ENCODE data around the gene HACD2. TPM values are rescaled to one million over a fixed set of nuclear protein-coding genes. Genes with fewer than 3 reads are reported as not detected.

HACD2 gene
- total RNA-seq, 5 donors from 2014 or later (not counting 1 experiment from before 2014, with no cell fraction given): 18.2 to 23.2 (median 20.7) TPM

GRCh38 chr3:123481071-123481470 lies 103.8 kb downstream of the HACD2 start:
- ChIA-PET CTCF (no interaction called here), POLR2A (no interaction called here)
- Mint-ChIP-seq H3K36me3 (no peaks in the 10 kb centered on the region), H3K9me3 (no peaks in the 10 kb centered on the region), H3K4me1 (no peaks in the 10 kb centered on the region), H3K27ac (no peak overlapping the region), H3K27me3 (peaks cover 26 to 33% of the 10 kb centered on the region in 2 donors), H3K4me3 (no peak overlapping the region)
- Histone ChIP-seq H3K4me3 (ENCODE audit: control insufficient read depth in 1 of 2, extremely low read depth in 1 of 2, low read length in 1 of 2) (no peak overlapping the region), H3K4me1 (ENCODE audit: control insufficient read depth in 1 of 2, extremely low read depth in 1 of 2, insufficient read depth in 2 of 2, low read length in 2 of 2) (no peaks in the 10 kb centered on the region), H3K36me3 (ENCODE audit: control insufficient read depth in 2 of 2, extremely low read depth in 1 of 2, insufficient read depth in 1 of 2, low read length in 1 of 2) (no peaks in the 10 kb centered on the region), H3K27me3 (replicated peaks in 1 of 2; ENCODE audit: control insufficient read depth in 2 of 2, extremely low read depth in 1 of 2, insufficient read depth in 2 of 2, low read length in 1 of 2) (peaks cover 0 to 22% of the 10 kb centered on the region in 2 experiments), H3K9me3 (no peaks in the 10 kb centered on the region), H3K27ac (ENCODE audit: low read length) (no peak overlapping the region)
- ATAC-seq (replicated peaks in 1 of 4): no peak
- DNase-seq: no peak
- WGBS (ENCODE audit: insufficient coverage): 88% methylated on average over 7 of the region's 7 CpGs

DNA sequence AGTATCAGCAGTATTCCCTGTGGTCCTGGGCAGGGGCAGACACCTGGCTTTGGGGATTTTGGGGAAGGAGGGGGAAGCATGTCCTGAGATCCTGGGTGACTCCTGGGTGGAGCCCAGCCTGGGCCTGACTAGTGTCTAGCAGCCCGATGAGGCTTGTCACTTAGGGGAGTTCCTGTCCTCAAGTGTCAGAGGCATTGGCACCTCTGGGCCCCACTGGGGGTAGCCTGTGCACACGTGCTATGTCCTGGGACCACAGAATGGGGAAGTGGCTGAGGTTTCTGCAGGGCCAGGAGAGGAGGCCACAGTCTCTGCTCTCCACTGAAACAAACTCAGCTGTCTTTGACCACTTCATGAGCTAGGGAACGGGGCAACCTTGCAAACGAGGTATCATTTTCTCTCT lies 104.4 kb downstream of the HACD2 start:
- no peak overlapping the region for H3K27ac Mint-ChIP-seq

GRCh38 chr3:123479891-123480290 lies 105.0 kb downstream of the HACD2 start:
- no peak for ATAC-seq (replicated peaks in 1 of 4)

More for the DNA sequence above, 104.4 kb downstream of the HACD2 start:
- Mint-ChIP-seq H3K4me1 (no peaks in the 10 kb centered on the region), H3K4me3 (no peak overlapping the region), H3K9me3 (no peaks in the 10 kb centered on the region), H3K36me3 (no peaks in the 10 kb centered on the region), H3K27me3 (peaks cover 26 to 35% of the 10 kb centered on the region in 2 donors)
- Histone ChIP-seq H3K27ac (ENCODE audit: low read length) (no peak overlapping the region), H3K9me3 (no peaks in the 10 kb centered on the region), H3K4me3 (ENCODE audit: control insufficient read depth in 1 of 2, extremely low read depth in 1 of 2, low read length in 1 of 2) (no peak overlapping the region), H3K27me3 (replicated peaks in 1 of 2; ENCODE audit: control insufficient read depth in 2 of 2, extremely low read depth in 1 of 2, insufficient read depth in 2 of 2, low read length in 1 of 2) (peaks cover 0 to 28% of the 10 kb centered on the region in 2 experiments), H3K4me1 (ENCODE audit: control insufficient read depth in 1 of 2, extremely low read depth in 1 of 2, insufficient read depth in 2 of 2, low read length in 2 of 2) (no peaks in the 10 kb centered on the region), H3K36me3 (ENCODE audit: control insufficient read depth in 2 of 2, extremely low read depth in 1 of 2, insufficient read depth in 1 of 2, low read length in 1 of 2) (no peaks in the 10 kb centered on the region)
- DNase-seq (no peak), ATAC-seq (replicated peaks in 1 of 4) (no peak)
- 18% methylated on average over 2 of the region's 4 CpGs for WGBS (ENCODE audit: insufficient coverage)
- ChIA-PET CTCF (no interaction called here), POLR2A (no interaction called here)

GRCh38 chr3:123478314-123478713 lies 106.5 kb downstream of the HACD2 start:
- ATAC-seq (replicated peaks in 1 of 4) (no peak), DNase-seq (no peak)
- Histone ChIP-seq H3K27ac (ENCODE audit: low read length) (no peak overlapping the region), H3K27me3 (replicated peaks in 1 of 2; ENCODE audit: control insufficient read depth in 2 of 2, extremely low read depth in 1 of 2, insufficient read depth in 2 of 2, low read length in 1 of 2) (peaks cover 0 to 34% of the 10 kb centered on the region in 2 experiments), H3K4me3 (ENCODE audit: control insufficient read depth in 1 of 2, extremely low read depth in 1 of 2, low read length in 1 of 2) (no peak overlapping the region), H3K9me3 (no peaks in the 10 kb centered on the region), H3K36me3 (ENCODE audit: control insufficient read depth in 2 of 2, extremely low read depth in 1 of 2, insufficient read depth in 1 of 2, low read length in 1 of 2) (no peaks in the 10 kb centered on the region), H3K4me1 (ENCODE audit: control insufficient read depth in 1 of 2, extremely low read depth in 1 of 2, insufficient read depth in 2 of 2, low read length in 2 of 2) (no peaks in the 10 kb centered on the region)
- 33% methylated on average over 2 of the region's 2 CpGs for WGBS (ENCODE audit: insufficient coverage)
- no peak overlapping the region for H3K27ac Mint-ChIP-seq
- H3K4me1 Mint-ChIP-seq: no peaks in the 10 kb centered on the region
- no peak overlapping the region for H3K4me3 Mint-ChIP-seq
- CTCF ChIA-PET: no interaction called here
- H3K9me3 Mint-ChIP-seq: no peaks in the 10 kb centered on the region
- POLR2A ChIA-PET: no interaction called here
- no peaks in the 10 kb centered on the region for H3K36me3 Mint-ChIP-seq
- peaks cover 25 to 35% of the 10 kb centered on the region in 2 donors for H3K27me3 Mint-ChIP-seq

More at GRCh38 chr3:123479891-123480290, 105.0 kb downstream of the HACD2 start:
- Mint-ChIP-seq H3K27me3 (peaks cover 25 to 34% of the 10 kb centered on the region in 2 donors), H3K9me3 (no peaks in the 10 kb centered on the region), H3K36me3 (no peaks in the 10 kb centered on the region), H3K4me1 (no peaks in the 10 kb centered on the region), H3K27ac (no peak overlapping the region), H3K4me3 (no peak overlapping the region)
- Histone ChIP-seq H3K4me1 (ENCODE audit: control insufficient read depth in 1 of 2, extremely low read depth in 1 of 2, insufficient read depth in 2 of 2, low read length in 2 of 2) (no peaks in the 10 kb centered on the region), H3K9me3 (no peaks in the 10 kb centered on the region), H3K4me3 (ENCODE audit: control insufficient read depth in 1 of 2, extremely low read depth in 1 of 2, low read length in 1 of 2) (no peak overlapping the region), H3K36me3 (ENCODE audit: control insufficient read depth in 2 of 2, extremely low read depth in 1 of 2, insufficient read depth in 1 of 2, low read length in 1 of 2) (no peaks in the 10 kb centered on the region), H3K27ac (ENCODE audit: low read length) (no peak overlapping the region), H3K27me3 (replicated peaks in 1 of 2; ENCODE audit: control insufficient read depth in 2 of 2, extremely low read depth in 1 of 2, insufficient read depth in 2 of 2, low read length in 1 of 2) (peaks cover 0 to 34% of the 10 kb centered on the region in 2 experiments)
- POLR2A ChIA-PET: no interaction called here
- no peak for DNase-seq
- CTCF ChIA-PET: no interaction called here
- WGBS (ENCODE audit: insufficient coverage): 89% methylated on average over 6 of the region's 10 CpGs

DNA sequence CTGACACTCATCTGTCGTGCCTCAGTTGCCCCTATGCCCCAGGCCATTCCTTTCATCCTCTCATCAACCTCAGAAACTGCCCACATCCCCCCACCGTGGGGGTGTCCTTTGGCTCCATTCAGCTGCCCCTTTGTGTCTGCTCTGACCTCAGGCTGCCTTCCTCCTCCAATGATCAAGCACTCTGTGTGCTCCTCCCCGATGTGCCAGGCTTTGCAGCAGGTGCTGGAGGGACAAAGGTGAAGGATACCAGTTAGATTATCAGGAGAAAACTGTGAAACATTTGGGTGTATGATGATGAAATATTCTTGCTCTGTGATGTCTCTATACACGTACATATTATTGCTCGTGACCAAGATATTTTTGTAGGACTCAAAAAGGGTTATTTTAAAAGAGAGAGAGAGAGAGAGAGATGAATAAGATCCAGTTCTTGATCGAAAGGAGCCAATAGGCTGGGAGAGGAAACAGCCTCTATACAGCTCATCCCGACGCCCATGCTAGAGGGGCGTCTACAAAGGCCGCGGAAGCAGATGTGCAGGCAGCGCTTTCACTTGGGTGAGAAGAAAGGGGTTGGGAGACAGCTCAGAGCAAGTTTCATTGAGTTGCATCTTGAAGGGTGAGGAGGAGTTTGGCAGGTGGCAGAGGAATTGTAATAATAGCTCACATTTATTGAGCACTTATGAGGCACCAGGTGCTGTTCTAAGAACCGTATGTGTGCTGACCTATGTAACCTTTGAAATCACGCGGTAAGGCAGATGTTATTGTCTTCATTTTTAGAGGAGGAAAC lies 107.7 kb downstream of the HACD2 start:
- H3K4me1 Mint-ChIP-seq: no peaks in the 10 kb centered on the region
- Histone ChIP-seq H3K36me3 (ENCODE audit: control insufficient read depth in 2 of 2, extremely low read depth in 1 of 2, insufficient read depth in 1 of 2, low read length in 1 of 2) (no peaks in the 10 kb centered on the region), H3K9me3 (no peaks in the 10 kb centered on the region), H3K27ac (ENCODE audit: low read length) (no peak overlapping the region), H3K4me1 (ENCODE audit: control insufficient read depth in 1 of 2, extremely low read depth in 1 of 2, insufficient read depth in 2 of 2, low read length in 2 of 2) (no peaks in the 10 kb centered on the region), H3K4me3 (ENCODE audit: control insufficient read depth in 1 of 2, extremely low read depth in 1 of 2, low read length in 1 of 2) (no peak overlapping the region), H3K27me3 (replicated peaks in 1 of 2; ENCODE audit: control insufficient read depth in 2 of 2, extremely low read depth in 1 of 2, insufficient read depth in 2 of 2, low read length in 1 of 2) (peaks cover 0 to 32% of the 10 kb centered on the region in 2 experiments)
- ATAC-seq (replicated peaks in 1 of 4) (no peak), DNase-seq (no peak)
- peaks cover 25 to 35% of the 10 kb centered on the region in 2 donors for H3K27me3 Mint-ChIP-seq
- no peak overlapping the region for H3K4me3 Mint-ChIP-seq
- no peaks in the 10 kb centered on the region for H3K9me3 Mint-ChIP-seq
- 82% methylated on average over 11 of the region's 15 CpGs for WGBS (ENCODE audit: insufficient coverage)
- H3K27ac Mint-ChIP-seq: no peak overlapping the region
- ChIA-PET CTCF (no interaction called here), POLR2A (no interaction called here)
- H3K36me3 Mint-ChIP-seq: no peaks in the 10 kb centered on the region

DNA sequence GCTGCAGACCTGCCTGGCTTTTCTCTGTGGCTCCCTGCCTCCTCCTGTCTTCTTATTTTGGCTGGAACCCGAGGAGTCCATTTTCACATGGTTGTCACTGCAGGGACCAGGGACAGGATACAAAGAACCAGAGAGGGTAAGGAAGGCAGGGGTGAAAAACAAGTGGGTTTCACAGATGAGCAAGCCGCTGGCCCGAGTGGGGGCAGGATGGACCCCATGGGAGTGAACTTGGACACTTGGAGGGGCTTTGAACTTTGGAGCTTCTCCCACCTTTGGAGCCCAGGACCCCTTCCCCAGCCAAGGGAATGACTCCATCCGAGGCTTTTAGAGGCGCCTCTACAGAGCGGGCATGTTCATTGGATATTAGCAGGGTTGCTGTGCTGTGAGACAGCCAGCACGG lies 109.1 kb downstream of the HACD2 start:
- Mint-ChIP-seq H3K27ac (no peak overlapping the region), H3K36me3 (no peaks in the 10 kb centered on the region), H3K4me1 (no peaks in the 10 kb centered on the region), H3K4me3 (no peak overlapping the region), H3K27me3 (peaks cover 24 to 33% of the 10 kb centered on the region in 2 donors), H3K9me3 (no peaks in the 10 kb centered on the region)
- Histone ChIP-seq H3K9me3 (no peaks in the 10 kb centered on the region), H3K36me3 (ENCODE audit: control insufficient read depth in 2 of 2, extremely low read depth in 1 of 2, insufficient read depth in 1 of 2, low read length in 1 of 2) (no peaks in the 10 kb centered on the region), H3K27me3 (replicated peaks in 1 of 2; ENCODE audit: control insufficient read depth in 2 of 2, extremely low read depth in 1 of 2, insufficient read depth in 2 of 2, low read length in 1 of 2) (peaks cover 0 to 27% of the 10 kb centered on the region in 2 experiments), H3K27ac (ENCODE audit: low read length) (no peak overlapping the region), H3K4me3 (ENCODE audit: control insufficient read depth in 1 of 2, extremely low read depth in 1 of 2, low read length in 1 of 2) (no peak overlapping the region), H3K4me1 (ENCODE audit: control insufficient read depth in 1 of 2, extremely low read depth in 1 of 2, insufficient read depth in 2 of 2, low read length in 2 of 2) (no peaks in the 10 kb centered on the region)
- ATAC-seq (replicated peaks in 1 of 4) (no peak), DNase-seq (no peak)
- CTCF ChIA-PET: no interaction called here
- POLR2A ChIA-PET: no interaction called here
- 17% methylated on average over 1 of the region's 7 CpGs for WGBS (ENCODE audit: insufficient coverage)
